Anterior cingulate cortex (tissue), 58 donors: ENCODE results near the gene CCNYL1.

Experiments
- DNase-seq, 58 donors: peaks; one replicate each; lab custom pipeline; 2025; lab: John Stamatoyannopoulos, UW

The CCNYL1 gene

GRCh38 chr2:207783514-207783913, 72.1 kb downstream of the CCNYL1 start:
- no peak for DNase-seq

- DNase-seq = no peak
These were observed 73.5 kb downstream of the CCNYL1 start for GRCh38 chr2:207784898-207785297.

- no peak for DNase-seq
These were observed 75.6 kb downstream of the CCNYL1 start for GRCh38 chr2:207787017-207787416.

- DNase-seq = no peak
These were observed 76.4 kb downstream of the CCNYL1 start for GRCh38 chr2:207787800-207788199.

- DNase-seq = no peak
These were observed 79.5 kb downstream of the CCNYL1 start for GRCh38 chr2:207790898-207791297.

GRCh38 chr2:207791579-207792243, 80.3 kb downstream of the CCNYL1 start:
- no peak for DNase-seq

- no peak for DNase-seq
These were observed 80.9 kb downstream of the CCNYL1 start for GRCh38 chr2:207792244-207792785.

GRCh38 chr2:207796585-207797350, 85.3 kb downstream of the CCNYL1 start:
- no peak for DNase-seq

- no peak for DNase-seq
These were observed 89.8 kb downstream of the CCNYL1 start for GRCh38 chr2:207801259-207801658.

GRCh38 chr2:207802650-207803049, 91.2 kb downstream of the CCNYL1 start:
- DNase-seq = no peak
